ENCODE data around the gene GATAD1.
"Not testable (repeated sequence)": the region's sequence is repeated elsewhere in the genome, so short reads cannot be mapped to it uniquely, and the experiment has no call there.

Gene GATAD1

GRCh38 chr7:92436612-92437445 lies 10.5 kb upstream of the GATAD1 start:
- DNase-seq (ENCODE audit: low read depth in 1 of 2, low spot score in 1 of 2): no peak

GRCh38 chr7:92437956-92438491 lies 9.3 kb upstream of the GATAD1 start:
- DNase-seq (ENCODE audit: low read depth in 1 of 2, low spot score in 1 of 2): no peak

DNA sequence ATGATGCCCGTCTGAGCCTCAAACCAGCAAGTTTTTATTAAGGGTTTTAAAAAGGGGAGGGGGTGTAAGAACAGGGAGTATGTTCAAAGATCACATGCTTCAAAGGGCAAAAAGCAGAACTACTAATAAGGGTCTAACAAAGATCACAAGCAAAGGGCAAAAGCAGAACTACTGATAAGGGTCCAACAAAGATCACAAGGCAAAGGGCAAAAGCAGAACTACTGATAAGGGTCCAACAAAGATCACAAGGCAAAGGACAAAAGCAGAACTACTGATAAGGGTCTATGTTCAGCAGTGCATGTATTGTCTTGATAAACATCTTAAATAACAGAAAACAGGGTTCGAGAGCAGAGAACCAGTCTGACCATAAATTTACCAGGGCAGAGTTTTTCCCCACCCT lies 4.6 kb upstream of the GATAD1 start:
- DNase-seq (ENCODE audit: low read depth in 1 of 2, low spot score in 1 of 2): not testable (repeated sequence)

GRCh38 chr7:92446869-92447344 lies 375 bp upstream of the GATAD1 start:
- no peak for DNase-seq (ENCODE audit: low read depth in 1 of 2, low spot score in 1 of 2)

DNA sequence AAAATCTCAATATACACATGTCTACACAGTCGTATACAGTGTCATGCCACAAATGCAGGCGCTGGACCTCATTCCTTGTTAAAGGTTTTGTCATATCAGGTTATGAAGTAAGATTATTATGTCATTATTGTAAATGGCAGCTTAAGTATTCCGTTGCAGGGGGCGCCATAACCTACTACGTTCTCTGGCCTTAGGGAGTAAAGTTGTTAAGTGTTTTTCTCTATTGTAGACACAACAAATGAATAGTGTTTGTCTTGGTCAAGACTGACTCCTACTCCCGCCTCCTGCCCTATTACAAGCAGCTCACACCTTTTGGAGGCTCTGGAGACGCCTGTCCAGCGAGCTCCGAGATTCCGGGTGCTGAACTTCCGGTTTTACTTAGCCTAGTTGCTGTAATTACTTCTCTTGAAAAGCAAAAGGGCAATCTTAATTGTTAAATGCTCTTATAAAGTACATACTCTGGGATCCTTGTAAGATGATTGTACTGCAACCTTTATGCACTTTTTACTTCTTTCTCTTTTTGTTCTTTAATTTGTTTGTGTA lies 994 bp downstream of the GATAD1 start:
- DNase-seq (ENCODE audit: low read depth in 1 of 2, low spot score in 1 of 2): peak in 1 of 2 donors; percentile 19

- no peak for DNase-seq (ENCODE audit: low read depth in 1 of 2, low spot score in 1 of 2)
Measured at GRCh38 chr7:92451645-92452044, 4.4 kb downstream of the GATAD1 start.

GRCh38 chr7:92456236-92456635 lies 9.0 kb downstream of the GATAD1 start:
- DNase-seq (ENCODE audit: low read depth in 1 of 2, low spot score in 1 of 2): no peak

DNA sequence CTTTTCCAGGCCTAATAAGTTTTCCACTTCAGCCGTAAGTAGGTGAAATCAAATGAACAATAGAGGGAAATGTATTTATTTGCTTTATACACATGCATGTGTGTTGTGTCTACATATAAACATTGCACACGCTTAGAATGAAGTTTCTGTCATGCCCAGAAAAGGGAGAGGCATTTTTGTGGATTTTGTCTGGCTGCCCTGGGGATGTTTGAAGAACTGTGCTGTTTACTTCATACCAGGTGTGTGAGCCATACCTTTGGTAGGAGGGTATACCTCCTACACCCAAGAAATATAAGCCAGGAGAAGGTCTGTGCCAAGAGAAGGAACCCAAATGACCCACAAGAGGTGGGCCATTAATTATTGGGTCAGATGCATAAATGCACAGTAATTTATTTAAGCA lies 12.8 kb downstream of the GATAD1 start:
- no peak for DNase-seq (ENCODE audit: low read depth in 1 of 2, low spot score in 1 of 2)

GRCh38 chr7:92460510-92460909 lies 13.2 kb downstream of the GATAD1 start:
- no peak for DNase-seq (ENCODE audit: low read depth in 1 of 2, low spot score in 1 of 2)

GRCh38 chr7:92461027-92462003 lies 14.0 kb downstream of the GATAD1 start:
- no peak for DNase-seq (ENCODE audit: low read depth in 1 of 2, low spot score in 1 of 2)

DNA sequence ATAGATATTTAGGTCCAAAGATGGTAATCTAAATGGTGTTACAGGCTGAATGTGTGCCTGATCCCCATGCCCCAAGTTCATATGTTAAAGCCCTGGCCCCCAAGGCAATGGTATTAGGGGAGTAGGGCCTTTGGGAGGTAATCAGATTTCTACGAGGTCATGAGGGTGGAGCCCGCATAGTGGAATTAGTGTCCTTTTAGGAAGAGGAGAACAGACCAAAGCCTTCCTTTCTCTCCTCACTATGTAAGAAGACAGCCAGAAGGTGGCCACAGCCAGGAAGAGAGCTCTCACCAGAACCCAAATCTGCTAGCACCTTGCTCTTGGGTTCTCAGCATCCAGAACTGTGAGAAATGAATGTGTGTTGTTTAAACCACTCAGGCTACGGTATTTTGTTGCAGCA lies 15.3 kb downstream of the GATAD1 start:
- DNase-seq (ENCODE audit: low read depth in 1 of 2, low spot score in 1 of 2): no peak

- no peak for DNase-seq (ENCODE audit: low read depth in 1 of 2, low spot score in 1 of 2)
Measured at GRCh38 chr7:92464515-92464914, 17.2 kb downstream of the GATAD1 start.

GRCh38 chr7:92466682-92467081 lies 19.4 kb downstream of the GATAD1 start:
- DNase-seq (ENCODE audit: low read depth in 1 of 2, low spot score in 1 of 2): no peak

- not testable (repeated sequence) for DNase-seq (ENCODE audit: low read depth in 1 of 2, low spot score in 1 of 2)
Measured at GRCh38 chr7:92468589-92468988, 21.3 kb downstream of the GATAD1 start.

GRCh38 chr7:92473989-92474388 lies 26.7 kb downstream of the GATAD1 start:
- DNase-seq (ENCODE audit: low read depth in 1 of 2, low spot score in 1 of 2): not testable (repeated sequence)

- DNase-seq (ENCODE audit: low read depth in 1 of 2, low spot score in 1 of 2): not testable (repeated sequence)
Measured at GRCh38 chr7:92475261-92475770, 28.0 kb downstream of the GATAD1 start.

DNA sequence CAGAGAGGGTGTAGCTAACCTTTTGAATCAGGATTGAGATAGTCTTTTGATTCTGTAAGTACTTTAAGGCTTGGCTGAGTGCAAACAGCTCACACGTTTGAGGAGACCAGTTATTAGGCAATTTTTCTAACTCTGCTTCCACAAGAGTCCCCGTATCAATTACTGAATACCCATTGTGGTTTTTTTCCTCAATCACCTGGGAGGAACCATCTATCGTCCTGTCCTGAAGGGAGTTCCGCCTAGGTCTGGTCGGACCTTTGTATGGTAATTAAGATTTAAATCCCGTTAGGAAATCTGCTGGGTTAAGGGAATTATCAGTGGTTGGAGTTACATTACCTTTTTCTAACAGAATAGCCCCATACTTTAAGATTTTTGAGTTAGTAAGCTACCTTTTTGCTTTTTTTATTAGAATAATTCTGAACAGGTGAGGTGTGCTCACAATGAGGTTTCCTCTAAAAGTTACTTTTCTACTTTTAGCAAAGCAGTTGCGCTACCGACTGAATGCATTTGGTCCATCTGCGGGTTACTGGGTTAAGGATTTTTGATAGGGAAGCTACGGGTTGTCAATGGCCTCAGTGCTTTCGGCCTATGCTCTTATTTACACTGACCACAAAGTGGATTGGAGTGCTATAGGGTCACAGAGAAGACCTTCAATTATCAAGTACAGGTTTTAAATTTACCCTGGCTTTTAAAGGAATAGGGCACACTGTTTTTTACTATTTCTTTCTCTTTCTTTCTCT lies 28.7 kb downstream of the GATAD1 start:
- not testable (repeated sequence) for DNase-seq (ENCODE audit: low read depth in 1 of 2, low spot score in 1 of 2)

DNA sequence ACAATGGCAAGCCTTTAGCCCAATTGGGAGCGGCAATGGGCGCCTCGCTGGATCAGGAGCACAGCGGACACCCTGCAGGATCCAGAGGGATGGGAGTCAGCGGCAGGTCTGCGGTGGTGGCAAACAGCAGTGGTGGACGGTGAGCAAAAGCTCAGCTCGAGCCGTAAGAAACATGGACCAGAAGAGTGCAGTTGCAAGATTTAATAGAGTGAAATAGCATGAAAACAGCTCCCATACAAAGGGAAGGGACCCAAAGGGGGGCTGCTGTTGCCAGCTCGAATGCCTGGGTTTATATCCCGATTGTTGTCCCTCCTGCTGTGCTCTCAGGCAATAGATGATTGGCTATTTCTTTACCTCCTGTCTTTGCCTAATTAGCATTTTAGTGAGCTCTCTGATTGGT lies 30.4 kb downstream of the GATAD1 start, which contains the start of gene ERVW-1:
TSS of gene ERVW-1 (minus strand) at position 266 of the 400 bp plus-strand sequence. CDS start 7,565 bp downstream, outside the sequence.
- not testable (repeated sequence) for DNase-seq (ENCODE audit: low read depth in 1 of 2, low spot score in 1 of 2)

DNA sequence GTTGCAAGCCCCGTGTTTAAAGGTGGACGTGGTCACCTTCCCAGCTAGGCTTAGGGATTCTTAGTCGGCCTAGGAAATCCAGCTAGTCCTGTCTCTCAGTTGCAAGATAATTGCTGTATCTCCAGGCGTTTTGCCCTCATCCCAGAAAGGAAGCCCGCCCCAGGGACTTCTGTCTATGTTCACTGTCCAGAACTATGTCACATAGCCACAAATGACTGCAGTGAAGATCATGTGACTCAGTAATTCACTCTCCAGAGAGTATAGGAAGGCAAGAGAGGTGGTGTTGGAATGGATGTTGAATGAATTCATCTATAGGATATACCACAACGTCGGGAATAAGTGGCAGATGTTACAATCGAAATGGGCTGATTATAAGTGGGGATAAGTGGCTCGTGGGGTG lies 30.8 kb downstream of the GATAD1 start:
- no peak for DNase-seq (ENCODE audit: low read depth in 1 of 2, low spot score in 1 of 2)

GRCh38 chr7:92478711-92479110 lies 31.4 kb downstream of the GATAD1 start:
- DNase-seq (ENCODE audit: low read depth in 1 of 2, low spot score in 1 of 2): no peak

Data from activated CD4-positive, alpha-beta T cell treated with anti-CD3 and anti-CD28 coated beads, Interleukin-2, amount 50 U/mL, for 24 hours (primary cell).